PC-3 (cell line): Measurements from ENCODE around the gene HTR4. TPM values are rescaled to one million over a fixed set of nuclear protein-coding genes. Genes with fewer than 3 reads are reported as not detected.

Experiments
- ATAC-seq: fragments of 200-7000 bp; cut with Tn5 transposase; 2 replicates; pipeline ENCODE4 v1.9.1; 2020; ENCODE audit warnings: mild to moderate bottlenecking, moderate library complexity
- BruUV-seq: library from RNA; stranded (reverse); fragments of 400-500 nt; replicated peaks from 2 replicates; lab custom pipeline; 2021; lab: Mats Ljungman, UMichigan
- CTCF ChIA-PET: fragments of 300-600 bp; sonication (Branson Sonifier 250); formaldehyde crosslinking; loops from one replicate; lab custom pipeline; 2022; ENCODE audit warnings: antibody characterized with exemption; lab: Charles Lee
- POLR2A ChIA-PET: fragments of 300-600 bp; sonication (Branson Sonifier 250); formaldehyde crosslinking; loops from one replicate; lab custom pipeline; 2022; ENCODE audit warnings: antibody characterized with exemption; ENCODE audit not compliant: unreplicated experiment; lab: Charles Lee
- DNase-seq: peaks from one replicate; pipeline ENCODE4 v3.0.0-alpha.2; 2015
- H2AFZ ChIP-seq: fragments of 300-600 bp; sonication (generic); 2 replicates; pipeline ENCODE4 v1.6.0; 2016; ENCODE audit warnings: antibody characterized with exemption, low read length
- H3F3A ChIP-seq: fragments of 300-600 bp; sonication (generic); one replicate; pipeline ENCODE4 v1.6.0; 2017; ENCODE audit warnings: antibody characterized with exemption, low read length, control low read depth, mild to moderate bottlenecking; ENCODE audit not compliant: unreplicated experiment
- H3K27ac ChIP-seq: fragments of 300-600 bp; sonication (generic); 2 replicates; pipeline ENCODE4 v1.5.1; 2016; ENCODE audit warnings: mild to moderate bottlenecking, low read length
- H3K27me3 ChIP-seq: fragments of 300-600 bp; sonication (generic); 2 replicates; pipeline ENCODE4 v1.6.1; 2016; ENCODE audit warnings: low read length, mixed read lengths
- H3K36me3 ChIP-seq: fragments of 300-600 bp; sonication (generic); 2 replicates; pipeline ENCODE4 v1.6.1; 2016; ENCODE audit warnings: low read depth, mixed run types, low read length, mixed read lengths
- H3K4me1 ChIP-seq: fragments of 300-600 bp; sonication (generic); 2 replicates; pipeline ENCODE4 v1.5.1; 2016; ENCODE audit warnings: low read length; ENCODE audit not compliant: insufficient read depth
- H3K4me2 ChIP-seq: fragments of 300-600 bp; sonication (generic); 2 replicates; pipeline ENCODE4 v1.6.0; 2016; ENCODE audit warnings: low read length
- H3K4me3 ChIP-seq: fragments of 300-600 bp; sonication (generic); 2 replicates; pipeline ENCODE4 v1.5.1; 2016; ENCODE audit warnings: mild to moderate bottlenecking, low read length, mixed read lengths
- H3K79me2 ChIP-seq: fragments of 300-600 bp; sonication (generic); 2 replicates; pipeline ENCODE4 v1.6.1; 2017; ENCODE audit warnings: low read length, mixed read lengths
- H3K9ac ChIP-seq: fragments of 300-600 bp; sonication (generic); 2 replicates; pipeline ENCODE4 v1.6.0; 2016; ENCODE audit warnings: mild to moderate bottlenecking, low read length
- H3K9me2 ChIP-seq: fragments of 300-600 bp; sonication (generic); replicated peaks from 2 replicates; pipeline ENCODE4 v1.6.1; 2016; ENCODE audit warnings: mixed run types, low read length, mixed read lengths
- H3K9me3 ChIP-seq: fragments of 300-600 bp; sonication (generic); 2 replicates; pipeline ENCODE4 v1.6.1; 2016; ENCODE audit warnings: low read length, mixed read lengths
- H4K20me1 ChIP-seq: fragments of 300-600 bp; sonication (generic); 2 replicates; pipeline ENCODE4 v1.6.1; 2016; ENCODE audit warnings: low read length, mixed read lengths
- CTCF ChIP-seq: fragments of 300-600 bp; sonication (generic); conservative IDR thresholded peaks from 2 replicates; pipeline ENCODE4 v1.5.1; 2017; ENCODE audit warnings: antibody characterized with exemption, low read depth, mild to moderate bottlenecking, low read length
- EZH2 ChIP-seq: fragments of 300-600 bp; sonication (generic); IDR thresholded peaks from one replicate; pipeline ENCODE4 v1.6.1; 2017; ENCODE audit warnings: antibody characterized with exemption, mild to moderate bottlenecking, low read length; ENCODE audit not compliant: unreplicated experiment
- EZH2phosphoT487 ChIP-seq: fragments of 300-600 bp; sonication (generic); IDR thresholded peaks from 2 replicates; pipeline ENCODE4 v1.6.1; 2018; ENCODE audit warnings: mild to moderate bottlenecking, antibody characterized with exemption, low read length, borderline replicate concordance
- intact Hi-C: fragments of 100-400 bp; cut with micrococcal nuclease; formaldehyde crosslinking; loops from 2 replicates; pipeline ENCODE4 v1.9.0; 2023
- total RNA-seq: library from RNA; depleted of rRNA; stranded (reverse); fragments of >200 nt; gene quantifications from 2 replicates; pipeline ENCODE4 v1.2.3, GENCODE V29; 2014

Gene HTR4
- total RNA-seq, 1 experiment from 2014 or later = not detected

GRCh38 chr5:148607406-148607805 lies 46.9 kb downstream of the HTR4 start:
- DNase-seq (no peak), ATAC-seq (no peak)
- H3K79me2 ChIP-seq = no peaks in the 10 kb centered on the region
- no peak overlapping the region for H3K4me2 ChIP-seq
- no peak overlapping the region for H3K9ac ChIP-seq
- TF ChIP-seq EZH2 (no peak), CTCF (no peak), EZH2phosphoT487 (no peak)
- H2AFZ ChIP-seq = no peak overlapping the region
- ChIA-PET POLR2A (no interaction called here), CTCF (no interaction called here)
- no peaks in the 10 kb centered on the region for H3F3A ChIP-seq
- intact Hi-C loops = no loop called here
- no peaks in the 10 kb centered on the region for H3K4me1 ChIP-seq
- H4K20me1 ChIP-seq = no peaks in the 10 kb centered on the region
- no peak overlapping the region for H3K27ac ChIP-seq
- BruUV-seq = no TSS peak
- H3K36me3 ChIP-seq = no peaks in the 10 kb centered on the region
- H3K4me3 ChIP-seq = no peak overlapping the region
- H3K27me3 ChIP-seq = peaks cover 49% of the 10 kb centered on the region
- no peaks in the 10 kb centered on the region for H3K9me3 ChIP-seq
- no peaks in the 10 kb centered on the region for H3K9me2 ChIP-seq

- no peak for TF ChIP-seq EZH2
- TF ChIP-seq CTCF = no peak
- TF ChIP-seq EZH2phosphoT487 = no peak
These were observed 48.0 kb downstream of the HTR4 start for GRCh38 chr5:148606296-148606695.

GRCh38 chr5:148599187-148599586 lies 55.1 kb downstream of the HTR4 start:
- Histone ChIP-seq H3K4me2 (no peak overlapping the region), H3F3A (no peaks in the 10 kb centered on the region), H3K27me3 (peaks cover 27% of the 10 kb centered on the region), H3K9ac (no peak overlapping the region), H2AFZ (no peak overlapping the region), H3K9me2 (no peaks in the 10 kb centered on the region), H3K79me2 (no peaks in the 10 kb centered on the region), H3K36me3 (no peaks in the 10 kb centered on the region), H3K4me3 (no peak overlapping the region), H3K4me1 (peaks cover 5% of the 10 kb centered on the region), H3K27ac (no peak overlapping the region), H4K20me1 (no peaks in the 10 kb centered on the region), H3K9me3 (peaks cover 6% of the 10 kb centered on the region)
- ChIA-PET CTCF (no interaction called here), POLR2A (no interaction called here)
- no TSS peak for BruUV-seq
- no peak for TF ChIP-seq EZH2
- no peak for TF ChIP-seq CTCF
- no peak for TF ChIP-seq EZH2phosphoT487
- intact Hi-C loops = no loop called here
- DNase-seq = no peak
- ATAC-seq = no peak

More at GRCh38 chr5:148606296-148606695, 48.0 kb downstream of the HTR4 start:
- no TSS peak for BruUV-seq
- no peaks in the 10 kb centered on the region for H3K9me3 ChIP-seq
- no peaks in the 10 kb centered on the region for H4K20me1 ChIP-seq
- DNase-seq = no peak
- H3K9me2 ChIP-seq = no peaks in the 10 kb centered on the region
- ChIA-PET POLR2A (no interaction called here), CTCF (interaction anchor here (0.6 kb wide), 1 partner anchor 73 kb away, joined by 4 read pairs; no protein-coding TSS in a partner anchor)
- H3K9ac ChIP-seq = no peak overlapping the region
- no peak overlapping the region for H2AFZ ChIP-seq
- no peaks in the 10 kb centered on the region for H3K79me2 ChIP-seq
- H3K27ac ChIP-seq = no peak overlapping the region
- H3K36me3 ChIP-seq = no peaks in the 10 kb centered on the region
- no peak overlapping the region for H3K4me3 ChIP-seq
- no peaks in the 10 kb centered on the region for H3F3A ChIP-seq
- H3K4me1 ChIP-seq = no peaks in the 10 kb centered on the region
- intact Hi-C loops = no loop called here
- ATAC-seq = no peak
- no peak overlapping the region for H3K4me2 ChIP-seq
- peaks cover 50% of the 10 kb centered on the region for H3K27me3 ChIP-seq
